ENCODE measurements around the gene CASP8. TPM values are rescaled to one million over a fixed set of nuclear protein-coding genes. Genes with fewer than 3 reads are reported as not detected.

Gene CASP8
- total and polyA plus RNA-seq, 2 of the 8 experiments (the other 6 are each of a cell fraction or from before 2014, with no cell fraction given): 2.3 to 3.6 TPM

DNA sequence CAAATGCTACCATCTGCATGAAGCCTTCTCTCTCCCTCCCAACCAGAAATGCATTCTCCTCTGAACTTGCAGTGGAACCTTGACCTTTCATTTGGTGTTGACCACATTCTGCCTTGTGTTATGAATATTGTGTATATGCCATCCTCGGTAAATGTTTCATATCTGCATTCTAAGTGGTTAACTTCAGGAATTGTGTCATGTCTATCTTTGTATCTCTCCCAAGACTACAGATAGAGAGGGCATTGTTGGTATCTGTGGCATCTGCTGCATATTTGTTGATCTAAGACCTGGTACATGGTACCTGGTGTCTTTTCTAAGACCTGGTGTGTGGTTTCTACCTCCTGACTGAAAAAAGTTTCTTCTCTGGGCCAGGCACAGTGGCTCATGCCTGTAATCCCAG lies 43.4 kb upstream of the CASP8 start (continued):
- no peak for TF ChIP-seq CBX5 (IDR thresholded peaks at IDR 0.05; ENCODE audit: low read depth, low read length)
- TF ChIP-seq HDAC2 (IDR thresholded peaks at IDR 0.05; ENCODE audit: borderline replicate concordance in 1 of 2, low read depth in 2 of 2, low read length in 2 of 2): no peak
- TF ChIP-seq EZH2 (IDR thresholded peaks at IDR 0.05; ENCODE audit: low read depth, low read length, severe bottlenecking): no peak
- TF ChIP-seq, protein P1, sequence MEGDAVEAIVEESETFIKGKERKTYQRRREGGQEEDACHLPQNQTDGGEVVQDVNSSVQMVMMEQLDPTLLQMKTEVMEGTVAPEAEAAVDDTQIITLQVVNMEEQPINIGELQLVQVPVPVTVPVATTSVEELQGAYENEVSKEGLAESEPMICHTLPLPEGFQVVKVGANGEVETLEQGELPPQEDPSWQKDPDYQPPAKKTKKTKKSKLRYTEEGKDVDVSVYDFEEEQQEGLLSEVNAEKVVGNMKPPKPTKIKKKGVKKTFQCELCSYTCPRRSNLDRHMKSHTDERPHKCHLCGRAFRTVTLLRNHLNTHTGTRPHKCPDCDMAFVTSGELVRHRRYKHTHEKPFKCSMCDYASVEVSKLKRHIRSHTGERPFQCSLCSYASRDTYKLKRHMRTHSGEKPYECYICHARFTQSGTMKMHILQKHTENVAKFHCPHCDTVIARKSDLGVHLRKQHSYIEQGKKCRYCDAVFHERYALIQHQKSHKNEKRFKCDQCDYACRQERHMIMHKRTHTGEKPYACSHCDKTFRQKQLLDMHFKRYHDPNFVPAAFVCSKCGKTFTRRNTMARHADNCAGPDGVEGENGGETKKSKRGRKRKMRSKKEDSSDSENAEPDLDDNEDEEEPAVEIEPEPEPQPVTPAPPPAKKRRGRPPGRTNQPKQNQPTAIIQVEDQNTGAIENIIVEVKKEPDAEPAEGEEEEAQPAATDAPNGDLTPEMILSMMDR (IDR thresholded peaks at IDR 0.05; ENCODE audit: control extremely low read depth in 1 of 3, insufficient read depth in 1 of 3, low read depth in 1 of 3, low read length in 3 of 3): no peak
- TF ChIP-seq PHF8 (conservative IDR thresholded peaks at IDR 0.05; ENCODE audit: low read depth, low read length): no peak
- TF ChIP-seq, protein P2, sequence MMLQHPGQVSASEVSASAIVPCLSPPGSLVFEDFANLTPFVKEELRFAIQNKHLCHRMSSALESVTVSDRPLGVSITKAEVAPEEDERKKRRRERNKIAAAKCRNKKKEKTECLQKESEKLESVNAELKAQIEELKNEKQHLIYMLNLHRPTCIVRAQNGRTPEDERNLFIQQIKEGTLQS (IDR thresholded peaks at IDR 0.05; ENCODE audit: insufficient read depth, low read depth, low read length): no peak
